Measurements from ENCODE around the gene CCDC15. TPM values are rescaled to one million over a fixed set of nuclear protein-coding genes. Genes with fewer than 3 reads are reported as not detected.
A peak's percentile ranks its signal among the peaks of the same experiment; 100 is the strongest.

Gene CCDC15
- total RNA-seq: 1 to 10 TPM in 1 of 4 donors, under 1 TPM in 3; 0.42 to 1.6 (median 0.60) TPM

GRCh38 chr11:124953753-124954589 lies at the start of gene CCDC15:
TSS of gene CCDC15 (plus strand) at chr11:124954202. CDS start at chr11:124954733, 531 bp downstream.
- H3K4me1 ChIP-seq: peaks cover 6 to 17% (median 14%) of the 10 kb centered on the region in 4 donors
- WGBS: under 1% methylated on average over 37 of the region's 54 CpGs
- peak; percentile 99 for DNase-seq (ENCODE audit: extremely low spot score)
- no peaks in the 10 kb centered on the region for H3K27me3 ChIP-seq
- H3K9me3 ChIP-seq: no peaks in the 10 kb centered on the region
- TF ChIP-seq POLR2AphosphoS5 (IDR thresholded peaks at IDR 0.05) (peak; percentile 96 to 97), POLR2A (IDR thresholded peaks at IDR 0.05; ENCODE audit: low read depth) (peak; percentile 30), EP300 (IDR thresholded peaks at IDR 0.05) (no peak), CTCF (IDR thresholded peaks at IDR 0.05) (no peak)
- H3K4me3 ChIP-seq: peak within 1 kb of the TSS; percentile 72 to 77 (median 74)
- H3K27ac ChIP-seq (replicated peaks in 1 of 4): peak within 1 kb of the TSS; percentile 80 to 88 (median 82)
- intact Hi-C loops (cut with DNase I): loop anchor here (5.0 kb wide), 2 partner anchors 77 to 282 kb away; partner anchors contain the start of genes SIAE and SPA17
- H3K36me3 ChIP-seq: no peaks in the 10 kb centered on the region

- WGBS: 80% methylated on average over 3 of the region's 3 CpGs
- Histone ChIP-seq H3K27ac (replicated peaks in 1 of 4) (no peak overlapping the region), H3K27me3 (peaks cover 0 to 8% (median 0%) of the 10 kb centered on the region in 4 donors), H3K4me1 (peaks cover 0 to 8% (median 5%) of the 10 kb centered on the region in 4 donors), H3K36me3 (no peaks in the 10 kb centered on the region), H3K4me3 (no peak overlapping the region), H3K9me3 (no peaks in the 10 kb centered on the region)
- TF ChIP-seq POLR2AphosphoS5 (IDR thresholded peaks at IDR 0.05) (no peak), EP300 (IDR thresholded peaks at IDR 0.05) (no peak), POLR2A (IDR thresholded peaks at IDR 0.05; ENCODE audit: low read depth) (no peak)
- intact Hi-C loops (cut with DNase I): no loop called here
- no peak for DNase-seq (ENCODE audit: extremely low spot score)
Observed at GRCh38 chr11:124915541-124916369, 38.2 kb upstream of the CCDC15 start.

- Histone ChIP-seq H3K27ac (replicated peaks in 1 of 4) (no peak overlapping the region), H3K4me1 (peaks cover 5 to 14% (median 11%) of the 10 kb centered on the region in 4 donors), H3K36me3 (no peaks in the 10 kb centered on the region), H3K4me3 (no peak overlapping the region), H3K9me3 (no peaks in the 10 kb centered on the region), H3K27me3 (peaks cover 0 to 14% (median 0%) of the 10 kb centered on the region in 4 donors)
- TF ChIP-seq CTCF (IDR thresholded peaks at IDR 0.05): no peak
- no peak for TF ChIP-seq EP300 (IDR thresholded peaks at IDR 0.05)
- no peak for TF ChIP-seq POLR2A (IDR thresholded peaks at IDR 0.05; ENCODE audit: low read depth)
- TF ChIP-seq POLR2AphosphoS5 (IDR thresholded peaks at IDR 0.05): no peak
- no peak for DNase-seq (ENCODE audit: extremely low spot score)
- intact Hi-C loops (cut with DNase I): no loop called here
Observed at GRCh38 chr11:124916370-124916710, 37.7 kb upstream of the CCDC15 start.

GRCh38 chr11:124917115-124917637 lies 36.8 kb upstream of the CCDC15 start:
- intact Hi-C loops (cut with DNase I): no loop called here
- no peak for DNase-seq (ENCODE audit: extremely low spot score)

More at GRCh38 chr11:124917115-124917637, 36.8 kb upstream of the CCDC15 start:
- TF ChIP-seq POLR2A (IDR thresholded peaks at IDR 0.05; ENCODE audit: low read depth) (no peak), POLR2AphosphoS5 (IDR thresholded peaks at IDR 0.05) (no peak), EP300 (IDR thresholded peaks at IDR 0.05) (no peak), CTCF (IDR thresholded peaks at IDR 0.05) (no peak)
- H3K4me3 ChIP-seq: no peak overlapping the region
- no peak overlapping the region for H3K27ac ChIP-seq (replicated peaks in 1 of 4)
- WGBS: 74% methylated on average over 5 of the region's 6 CpGs
- no peaks in the 10 kb centered on the region for H3K36me3 ChIP-seq
- peaks cover 0 to 18% (median 0%) of the 10 kb centered on the region in 4 donors for H3K27me3 ChIP-seq
- no peaks in the 10 kb centered on the region for H3K9me3 ChIP-seq
- peaks cover 5 to 17% (median 13%) of the 10 kb centered on the region in 4 donors for H3K4me1 ChIP-seq

All from esophagus muscularis mucosa (tissue), 4 donors.